HepG2 (cell line): ENCODE results near the gene RPL32. TPM values are rescaled to one million over a fixed set of nuclear protein-coding genes. Genes with fewer than 3 reads are reported as not detected.

Source experiments
- ARID4A ChIP-seq: sonication (generic); formaldehyde crosslinking; IDR thresholded peaks from 2 replicates; pipeline ENCODE4 v1.5.0; 2020; ENCODE audit warnings: mild to moderate bottlenecking, missing genetic modification reagents, borderline replicate concordance
- BCL6 ChIP-seq: IDR thresholded peaks from 2 replicates; pipeline ENCODE4 v1.6.1; 2016; ENCODE audit warnings: missing genetic modification reagents, missing compliant biosample characterization
- CBFB ChIP-seq: sonication (generic); formaldehyde crosslinking; IDR thresholded peaks from 2 replicates; pipeline ENCODE4 v1.4.0; 2020; ENCODE audit warnings: missing genetic modification reagents
- HIC2 ChIP-seq: sonication (generic); formaldehyde crosslinking; IDR thresholded peaks from 2 replicates; pipeline ENCODE4 v1.9.0; 2022; ENCODE audit warnings: low read depth, missing genetic modification reagents
- HMGXB4 ChIP-seq, 2 experiments: sonication (generic) in 1 of 2; formaldehyde crosslinking in 1 of 2; IDR thresholded peaks; 2 replicates each; pipeline versions ENCODE4 v1.4.0 to v1.6.1; 2018 to 2020; ENCODE audit warnings: missing genetic modification reagents in 2 of 2, borderline replicate concordance in 1 of 2, low read depth in 1 of 2, mild to moderate bottlenecking in 1 of 2, missing biosample characterization in 1 of 2
- LBX2 ChIP-seq: sonication (generic); formaldehyde crosslinking; IDR thresholded peaks from 2 replicates; pipeline ENCODE4 v1.5.0; 2020; ENCODE audit warnings: missing genetic modification reagents, mild to moderate bottlenecking, borderline replicate concordance
- MBD4 ChIP-seq: IDR thresholded peaks from 2 replicates; pipeline ENCODE4 v1.6.1; 2012; ENCODE audit warnings: low read length, inconsistent platforms, borderline replicate concordance
- MXI1 ChIP-seq: IDR thresholded peaks from 3 replicates; pipeline ENCODE4 v1.6.1; 2012; ENCODE audit warnings: low read depth, low read length, inconsistent platforms, borderline replicate concordance
- NFKB2 ChIP-seq: sonication (generic); formaldehyde crosslinking; IDR thresholded peaks from 2 replicates; pipeline ENCODE4 v1.4.0; 2020; ENCODE audit warnings: missing genetic modification reagents, borderline replicate concordance
- POLR2AphosphoS5 ChIP-seq: IDR thresholded peaks from 2 replicates; pipeline ENCODE4 v1.6.1; 2012; ENCODE audit warnings: low read depth, low read length
- RBAK ChIP-seq: sonication (generic); formaldehyde crosslinking; IDR thresholded peaks from 2 replicates; pipeline ENCODE4 v1.5.1; 2020; ENCODE audit warnings: mild to moderate bottlenecking, missing genetic modification reagents
- RXRA ChIP-seq: sonication (generic); formaldehyde crosslinking; IDR thresholded peaks from 2 replicates; pipeline ENCODE4 v1.5.1; 2020; ENCODE audit warnings: missing genetic modification reagents
- SOX5 ChIP-seq: IDR thresholded peaks from 2 replicates; pipeline ENCODE4 v1.6.1; 2016; ENCODE audit warnings: borderline replicate concordance
- TEF ChIP-seq: sonication (generic); formaldehyde crosslinking; IDR thresholded peaks from 2 replicates; pipeline ENCODE4 v1.5.0; 2020; ENCODE audit warnings: missing genetic modification reagents
- ZBTB7A ChIP-seq: sonication (generic); formaldehyde crosslinking; IDR thresholded peaks from 2 replicates; pipeline ENCODE4 v1.8.0; 2022; ENCODE audit warnings: mild to moderate bottlenecking, missing genetic modification reagents
- ZEB1 ChIP-seq: IDR thresholded peaks from 2 replicates; pipeline ENCODE4 v1.6.1; 2012; ENCODE audit warnings: mild to moderate bottlenecking, low read depth, inconsistent platforms; ENCODE audit not compliant: insufficient replicate concordance
- ZFAT ChIP-seq: sonication (generic); formaldehyde crosslinking; conservative IDR thresholded peaks from 2 replicates; pipeline ENCODE4 v1.8.1; 2023; ENCODE audit warnings: missing genetic modification reagents, inconsistent platforms
- ZNF563 ChIP-seq: sonication (generic); formaldehyde crosslinking; IDR thresholded peaks from 2 replicates; pipeline ENCODE4 v1.8.0; 2022; ENCODE audit warnings: mild to moderate bottlenecking, moderate library complexity, missing genetic modification reagents
- ZNF569 ChIP-seq: sonication (generic); formaldehyde crosslinking; IDR thresholded peaks from 2 replicates; pipeline ENCODE4 v1.5.0; 2020; ENCODE audit warnings: mild to moderate bottlenecking, missing genetic modification reagents, moderate library complexity, borderline replicate concordance
- ZNF644 ChIP-seq: IDR thresholded peaks from 2 replicates; pipeline ENCODE4 v1.6.1; 2016; ENCODE audit warnings: low read depth
- polyA plus RNA-seq, 8 experiments: library from polyadenylated mRNA; depleted of rRNA in 3 of 8; stranded (reverse) in 7 of 8; unstranded in 1 of 8; fragments of >200 nt; fragmentation: Illumina TruSeq in 4 of 8; extraction: Trizol in 4 of 8; gene quantifications; 2 replicates each; pipeline versions ENCODE4 v1.2.1 to v1.2.3, GENCODE V29; 2011 to 2016; ENCODE audit warnings: low read depth in 4 of 8, missing spikeins in 1 of 8, mixed read lengths in 1 of 8; ENCODE audit not compliant: insufficient read depth in 1 of 8
- total RNA-seq, 5 experiments: library from RNA; depleted of rRNA; stranded (reverse); fragments of >200 nt; fragmentation: Illumina TruSeq; extraction: Trizol; gene quantifications; 2 replicates each; pipeline ENCODE4 v1.2.3, GENCODE V29; 2016; ENCODE audit warnings: low read depth in 1 of 5

The RPL32 gene
- total and polyA plus RNA-seq, 2 of the 13 experiments (the other 11 are each of a cell fraction or from before 2014, with no cell fraction given) = 1,781 to 2,401 TPM

GRCh38 chr3:12810013-12810780 lies 31.2 kb downstream of the RPL32 start (continued):
- TF ChIP-seq TEF (CRISPR knock-in tag) = no peak
- TF ChIP-seq ZEB1 = no peak
- peak; percentile 72; the same call in 1 of the 2 replicates for TF ChIP-seq ARID4A (CRISPR knock-in tag)
- TF ChIP-seq RXRA = peak; percentile 45; the same call in 1 of the 2 replicates
- TF ChIP-seq POLR2AphosphoS5 = peak; percentile 47; the same call in 1 of the 2 replicates
- no peak for TF ChIP-seq ZFAT (CRISPR knock-in tag)
- peak; percentile 37; the same call in 1 of the 2 replicates for TF ChIP-seq BCL6 (CRISPR knock-in tag)
- TF ChIP-seq MBD4 = no peak
- TF ChIP-seq HMGXB4 (CRISPR knock-in tag; IDR thresholded peaks at IDR 0.05; ENCODE audit: borderline replicate concordance in 1 of 2, low read depth in 1 of 2) = peak in 1 of 2 experiments; percentile 73; a peak in 1 of 4 replicates
- TF ChIP-seq SOX5 (CRISPR knock-in tag) = no peak
- TF ChIP-seq LBX2 (CRISPR knock-in tag) = no peak
- peak; percentile 87; the same call in 1 of the 2 replicates for TF ChIP-seq ZNF563
- TF ChIP-seq MXI1 = no peak
- TF ChIP-seq CBFB (CRISPR knock-in tag) = peak; percentile 73
- TF ChIP-seq ZNF569 (CRISPR knock-in tag) = no peak
- TF ChIP-seq HIC2 (CRISPR knock-in tag) = peak; percentile 99
- no peak; the same call in 1 of the 2 replicates for TF ChIP-seq NFKB2 (CRISPR knock-in tag)
- TF ChIP-seq ZNF644 (CRISPR knock-in tag) = no peak
- no peak for TF ChIP-seq RBAK
- no peak for TF ChIP-seq ZBTB7A (CRISPR knock-in tag)
